ENCODE measurements around the gene TECTA.
A peak's percentile ranks its signal among the peaks of the same experiment; 100 is the strongest.
"Not testable (repeated sequence)": the region's sequence is repeated elsewhere in the genome, so short reads cannot be mapped to it uniquely, and the experiment has no call there.

Gene TECTA

GRCh38 chr11:121099364-121099763, 1.7 kb upstream of the TECTA start:
- no peak for DNase-seq

GRCh38 chr11:121099885-121100284, 1.2 kb upstream of the TECTA start:
- no peak for DNase-seq

GRCh38 chr11:121104312-121104762, 3.3 kb downstream of the TECTA start:
- no peak for DNase-seq

- DNase-seq: no peak
Observed at GRCh38 chr11:121105063-121105480, 4.0 kb downstream of the TECTA start.

- no peak for DNase-seq
Observed at GRCh38 chr11:121105481-121106195, 4.6 kb downstream of the TECTA start.

- no peak for DNase-seq
Observed at GRCh38 chr11:121106812-121107211, 5.8 kb downstream of the TECTA start.

- no peak for DNase-seq
Observed at GRCh38 chr11:121108413-121108812, 7.4 kb downstream of the TECTA start.

- no peak for DNase-seq
Observed at GRCh38 chr11:121109471-121109870, 8.4 kb downstream of the TECTA start.

GRCh38 chr11:121109916-121110586, 9.0 kb downstream of the TECTA start:
- DNase-seq: no peak

- DNase-seq: no peak
Observed at GRCh38 chr11:121110871-121111724, 10.1 kb downstream of the TECTA start.

- DNase-seq: peak; percentile 53
Observed at GRCh38 chr11:121112498-121113455, 11.7 kb downstream of the TECTA start.

- DNase-seq: no peak
Observed at GRCh38 chr11:121113611-121114010, 12.6 kb downstream of the TECTA start.

- not testable (repeated sequence) for DNase-seq
Observed at GRCh38 chr11:121115024-121115423, 14.0 kb downstream of the TECTA start.

- no peak for DNase-seq
Observed at GRCh38 chr11:121117788-121118187, 16.7 kb downstream of the TECTA start.

- no peak for DNase-seq
Observed at GRCh38 chr11:121119440-121119839, 18.4 kb downstream of the TECTA start.

- DNase-seq: no peak
Observed at GRCh38 chr11:121122328-121122727, 21.3 kb downstream of the TECTA start.

GRCh38 chr11:121123496-121124069, 22.5 kb downstream of the TECTA start:
- DNase-seq: no peak

- no peak for DNase-seq
Observed at GRCh38 chr11:121127809-121128208, 26.8 kb downstream of the TECTA start.

- DNase-seq: no peak
Observed at GRCh38 chr11:121129362-121130340, 28.6 kb downstream of the TECTA start.

GRCh38 chr11:121131656-121132055, 30.6 kb downstream of the TECTA start:
- DNase-seq: no peak
